PC-9 (cell line): ENCODE measurements around the gene KNCN.

Source experiments
- CTCF ChIP-seq: fragments of 200-600 bp; sonication (generic); conservative IDR thresholded peaks from 2 replicates; pipeline ENCODE4 v1.6.1; 2017; ENCODE audit warnings: mixed run types, antibody characterized with exemption, mild to moderate bottlenecking, moderate library complexity
- EZH2 ChIP-seq: fragments of 200-600 bp; sonication (generic); IDR thresholded peaks from 2 replicates; pipeline ENCODE4 v1.8.0; 2017; ENCODE audit warnings: antibody characterized with exemption, low read depth

GRCh38 chr1:46521414-46521813 is 30.0 kb downstream of the KNCN start:
- TF ChIP-seq CTCF (no peak), EZH2 (no peak)
